ENCODE measurements around the gene MAP2K3. TPM values are rescaled to one million over a fixed set of nuclear protein-coding genes. Genes with fewer than 3 reads are reported as not detected.

Gene MAP2K3
- total RNA-seq, 2 experiments from 2014 or later: 27.8 to 71.5 TPM

GRCh38 chr17:21351366-21352065, 67.0 kb downstream of the MAP2K3 start:
- no peak overlapping the region for H3K4me2 ChIP-seq (ENCODE audit: low read length)
- no peaks in the 10 kb centered on the region for H3K9me2 ChIP-seq (ENCODE audit: insufficient read depth, low read length)
- no peaks in the 10 kb centered on the region for H3K9me3 ChIP-seq (ENCODE audit: low read length)
- ChIA-PET CTCF (ENCODE audit: unreplicated experiment) (no interaction called here), POLR2A (interaction anchor here (0.5 to 1.6 kb wide), 2 partner anchors 9 to 66 kb away, joined by 3 read pairs; no protein-coding TSS in a partner anchor)
- H3K27ac ChIP-seq (ENCODE audit: low read depth, low read length, poor library complexity, severe bottlenecking): peak overlapping the region; percentile 4
- intact Hi-C loops (cut with micrococcal nuclease; ENCODE audit: unreplicated experiment): no loop called here
- H2AFZ ChIP-seq (ENCODE audit: low read length): no peak overlapping the region
- no peak overlapping the region for H3K4me3 ChIP-seq (ENCODE audit: low read depth, low read length, poor library complexity, severe bottlenecking)
- no TSS peak for BruUV-seq (replicated peaks)
- H3K4me1 ChIP-seq (ENCODE audit: insufficient read depth, low read length, poor library complexity, severe bottlenecking): peaks cover 37% of the 10 kb centered on the region
- TF ChIP-seq CTCF (conservative IDR thresholded peaks at IDR 0.05; ENCODE audit: low read length) (no peak), EZH2phosphoT487 (IDR thresholded peaks at IDR 0.05; ENCODE audit: borderline replicate concordance, low read depth, low read length) (no peak)
- no peak for DNase-seq (ENCODE audit: low spot score)
- no peaks in the 10 kb centered on the region for H3K36me3 ChIP-seq (ENCODE audit: insufficient read depth, low read length)
- H4K20me1 ChIP-seq (ENCODE audit: insufficient read depth, low read length): no peaks in the 10 kb centered on the region
- H3K79me2 ChIP-seq (ENCODE audit: insufficient read depth, low read depth, low read length): no peaks in the 10 kb centered on the region

DNA sequence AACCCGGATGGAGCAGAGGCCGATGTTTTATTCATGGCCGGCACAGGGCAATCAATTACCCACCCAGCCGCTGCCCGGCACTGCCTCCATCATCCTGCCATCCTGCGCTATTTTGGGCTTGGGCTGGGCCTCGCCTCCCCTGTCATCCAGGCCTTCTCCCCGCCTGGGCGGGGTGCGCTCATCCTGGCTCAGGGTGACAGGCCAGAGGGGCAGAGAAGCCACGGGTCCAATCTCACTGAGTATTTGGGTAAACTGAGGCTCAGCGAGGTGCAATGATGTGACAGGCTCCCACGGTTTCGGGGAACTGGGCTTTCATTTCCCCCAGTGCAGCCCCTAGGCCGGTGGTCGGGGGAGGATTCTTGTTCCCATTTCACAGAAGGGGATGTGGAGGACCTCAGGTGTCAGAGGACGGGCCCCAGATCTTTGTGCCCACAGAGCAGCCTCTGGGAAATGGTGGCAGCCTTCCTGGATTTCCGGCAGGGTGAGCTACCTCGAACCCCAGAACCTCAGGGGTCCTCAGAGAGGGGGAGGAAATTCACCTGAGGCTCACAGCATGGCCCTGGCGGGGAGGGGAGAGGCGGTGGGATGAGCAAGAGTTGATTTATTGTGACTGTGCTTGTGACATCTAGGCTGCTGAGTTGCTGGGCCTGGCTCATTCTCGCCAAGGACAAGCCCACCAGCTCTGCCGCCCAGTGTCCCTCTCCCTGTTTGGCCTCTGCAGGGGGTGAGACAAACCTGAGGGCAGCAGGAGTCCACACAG, 67.9 kb downstream of the MAP2K3 start:
- CTCF ChIA-PET (ENCODE audit: unreplicated experiment): no interaction called here
- Histone ChIP-seq H3K27ac (ENCODE audit: low read depth, low read length, poor library complexity, severe bottlenecking) (no peak overlapping the region), H3K4me3 (ENCODE audit: low read depth, low read length, poor library complexity, severe bottlenecking) (no peak overlapping the region), H3K9me2 (ENCODE audit: insufficient read depth, low read length) (no peaks in the 10 kb centered on the region), H3K79me2 (ENCODE audit: insufficient read depth, low read depth, low read length) (no peaks in the 10 kb centered on the region), H3K36me3 (ENCODE audit: insufficient read depth, low read length) (no peaks in the 10 kb centered on the region), H3K4me2 (ENCODE audit: low read length) (no peak overlapping the region), H3K4me1 (ENCODE audit: insufficient read depth, low read length, poor library complexity, severe bottlenecking) (peaks cover 34% of the 10 kb centered on the region), H3K9me3 (ENCODE audit: low read length) (no peaks in the 10 kb centered on the region), H2AFZ (ENCODE audit: low read length) (no peak overlapping the region), H4K20me1 (ENCODE audit: insufficient read depth, low read length) (no peaks in the 10 kb centered on the region)
- no peak for TF ChIP-seq CTCF (conservative IDR thresholded peaks at IDR 0.05; ENCODE audit: low read length)
- no peak for TF ChIP-seq EZH2phosphoT487 (IDR thresholded peaks at IDR 0.05; ENCODE audit: borderline replicate concordance, low read depth, low read length)
- DNase-seq (ENCODE audit: low spot score): no peak
- intact Hi-C loops (cut with micrococcal nuclease; ENCODE audit: unreplicated experiment): no loop called here
- POLR2A ChIA-PET: interaction anchor here (1.6 kb wide), 1 partner anchor 8 kb away, joined by 3 read pairs; no protein-coding TSS in a partner anchor
- no TSS peak for BruUV-seq (replicated peaks)

DNA sequence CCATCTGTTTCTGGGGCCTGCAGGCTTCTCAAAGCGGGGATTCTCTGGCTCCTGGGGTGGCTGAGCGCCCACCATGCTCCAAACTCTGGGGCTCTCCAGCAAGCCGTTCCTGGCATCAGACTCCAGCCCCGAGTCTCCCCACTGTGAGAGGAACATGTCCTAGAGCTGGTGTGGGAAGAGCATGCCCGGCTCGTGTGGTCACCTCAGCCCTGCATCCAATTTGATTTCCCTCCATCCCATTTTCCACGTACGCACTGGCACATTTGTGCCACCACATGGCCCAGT, 68.4 kb downstream of the MAP2K3 start:
- no TSS peak for BruUV-seq (replicated peaks)
- Histone ChIP-seq H2AFZ (ENCODE audit: low read length) (no peak overlapping the region), H3K36me3 (ENCODE audit: insufficient read depth, low read length) (no peaks in the 10 kb centered on the region), H3K27ac (ENCODE audit: low read depth, low read length, poor library complexity, severe bottlenecking) (no peak overlapping the region), H3K9me2 (ENCODE audit: insufficient read depth, low read length) (no peaks in the 10 kb centered on the region), H3K4me2 (ENCODE audit: low read length) (no peak overlapping the region), H3K9me3 (ENCODE audit: low read length) (no peaks in the 10 kb centered on the region), H3K79me2 (ENCODE audit: insufficient read depth, low read depth, low read length) (no peaks in the 10 kb centered on the region), H3K4me3 (ENCODE audit: low read depth, low read length, poor library complexity, severe bottlenecking) (no peak overlapping the region), H4K20me1 (ENCODE audit: insufficient read depth, low read length) (no peaks in the 10 kb centered on the region), H3K4me1 (ENCODE audit: insufficient read depth, low read length, poor library complexity, severe bottlenecking) (peaks cover 34% of the 10 kb centered on the region)
- POLR2A ChIA-PET: no interaction called here
- intact Hi-C loops (cut with micrococcal nuclease; ENCODE audit: unreplicated experiment): no loop called here
- no peak for DNase-seq (ENCODE audit: low spot score)
- CTCF ChIA-PET (ENCODE audit: unreplicated experiment): no interaction called here
- TF ChIP-seq CTCF (conservative IDR thresholded peaks at IDR 0.05; ENCODE audit: low read length) (no peak), EZH2phosphoT487 (IDR thresholded peaks at IDR 0.05; ENCODE audit: borderline replicate concordance, low read depth, low read length) (no peak)
